Fibroblast of villous mesenchyme (primary cell): ENCODE measurements around the gene ALMS1. TPM values are rescaled to one million over a fixed set of nuclear protein-coding genes. Genes with fewer than 3 reads are reported as not detected.

ENCODE experiments used
- DNase-seq: peaks from one replicate; pipeline ENCODE4 v3.0.0-alpha.2; 2010; ENCODE audit warnings: low read depth
- H3K4me3 ChIP-seq: 2 replicates; pipeline ENCODE4 v1.5.1; 2011; ENCODE audit warnings: low read depth, mild to moderate bottlenecking, low read length
- CTCF ChIP-seq: IDR thresholded peaks from 2 replicates; pipeline ENCODE4 v1.5.1; 2012; ENCODE audit warnings: low read depth, mild to moderate bottlenecking, low read length; ENCODE audit not compliant: insufficient read depth
- total RNA-seq: library from RNA; depleted of rRNA; stranded (reverse); fragments of >200 nt; gene quantifications from 2 replicates; pipeline ENCODE4 v1.2.3, GENCODE V29; 2012

ALMS1 gene
- total RNA-seq, 1 donor, result 18.6 TPM

- no peak for TF ChIP-seq CTCF
- no peak overlapping the region for H3K4me3 ChIP-seq
- DNase-seq, result peak; percentile 90
Measured at GRCh38 chr2:73418343-73418742, 32.7 kb downstream of the ALMS1 start.

- no peak for DNase-seq
- no peak overlapping the region for H3K4me3 ChIP-seq
- no peak for TF ChIP-seq CTCF
Measured at GRCh38 chr2:73423913-73424312, 38.3 kb downstream of the ALMS1 start.

- H3K4me3 ChIP-seq, result no peak overlapping the region
- DNase-seq, result no peak
- no peak for TF ChIP-seq CTCF
Measured at GRCh38 chr2:73426176-73426575, 40.5 kb downstream of the ALMS1 start.

- no peak for DNase-seq
Measured at GRCh38 chr2:73436019-73436418, 50.4 kb downstream of the ALMS1 start.

GRCh38 chr2:73444202-73444601 is 58.6 kb downstream of the ALMS1 start:
- TF ChIP-seq CTCF, result no peak
- no peak for DNase-seq
- no peak overlapping the region for H3K4me3 ChIP-seq

More at GRCh38 chr2:73436019-73436418, 50.4 kb downstream of the ALMS1 start:
- no peak overlapping the region for H3K4me3 ChIP-seq
- no peak for TF ChIP-seq CTCF

GRCh38 chr2:73448856-73449255 is 63.2 kb downstream of the ALMS1 start:
- H3K4me3 ChIP-seq, result no peak overlapping the region
- no peak for TF ChIP-seq CTCF
- no peak for DNase-seq

- no peak for DNase-seq
- no peak for TF ChIP-seq CTCF
- no peak overlapping the region for H3K4me3 ChIP-seq
Measured at GRCh38 chr2:73449404-73449803, 63.8 kb downstream of the ALMS1 start.
